Naive B cell (primary cell): ENCODE results near the gene PHF2. TPM values are rescaled to one million over a fixed set of nuclear protein-coding genes. Genes with fewer than 3 reads are reported as not detected.
A peak's percentile ranks its signal among the peaks of the same experiment; 100 is the strongest.

Source experiments
- ATAC-seq, 2 donors: fragments of 150-1000 bp; cut with Tn5 transposase; 2 replicates each; pipeline ENCODE4 v1.10.0; 2021; ENCODE audit warnings: low read depth in 2 of 2, mild to moderate bottlenecking in 2 of 2, moderate library complexity in 2 of 2
- DNase-seq: peaks from one replicate; pipeline ENCODE4 v3.0.0; 2022
- H3K27ac Mint-ChIP-seq, 6 donors: one replicate each; pipeline ENCODE4 v1.8.0; 2020 to 2022; ENCODE audit warnings: mild to moderate bottlenecking in 6 of 6, mixed read lengths in 6 of 6, moderate library complexity in 5 of 6, inconsistent platforms in 2 of 6
- H3K27me3 Mint-ChIP-seq, 3 donors: one replicate each; pipeline ENCODE4 v1.8.0; 2021 to 2022; ENCODE audit warnings: mixed read lengths in 3 of 3, mild to moderate bottlenecking in 1 of 3
- H3K36me3 Mint-ChIP-seq, 2 donors: one replicate each; pipeline ENCODE4 v1.8.0; 2020 to 2022; ENCODE audit warnings: mixed read lengths in 2 of 2, inconsistent platforms in 1 of 2, mild to moderate bottlenecking in 1 of 2
- H3K4me1 Mint-ChIP-seq, 3 donors: one replicate each; pipeline ENCODE4 v1.8.0; 2020 to 2022; ENCODE audit warnings: mixed read lengths in 3 of 3, inconsistent platforms in 1 of 3, mild to moderate bottlenecking in 1 of 3, moderate library complexity in 1 of 3
- H3K4me3 Mint-ChIP-seq, 8 donors: one replicate each; pipeline ENCODE4 v1.8.0; 2020 to 2022; ENCODE audit warnings: mild to moderate bottlenecking in 8 of 8, mixed read lengths in 8 of 8, moderate library complexity in 8 of 8, inconsistent platforms in 2 of 8
- H3K9me3 Mint-ChIP-seq, 7 donors: one replicate each; pipeline ENCODE4 v1.8.0; 2020 to 2022; ENCODE audit warnings: mixed read lengths in 7 of 7, mild to moderate bottlenecking in 5 of 7, inconsistent platforms in 2 of 7, moderate library complexity in 1 of 7
- polyA plus RNA-seq, 6 donors: library from polyadenylated mRNA; unstranded; fragments of 300-500 nt; fragmentation: Illumina TruSeq; gene quantifications; one replicate each; pipeline ENCODE4 v1.2.3, GENCODE V29; 2021; ENCODE audit warnings: low read depth in 6 of 6

PHF2 gene
- polyA plus RNA-seq, 6 donors from 2014 or later = 0.04 to 1.7 (median 1.1) TPM

DNA sequence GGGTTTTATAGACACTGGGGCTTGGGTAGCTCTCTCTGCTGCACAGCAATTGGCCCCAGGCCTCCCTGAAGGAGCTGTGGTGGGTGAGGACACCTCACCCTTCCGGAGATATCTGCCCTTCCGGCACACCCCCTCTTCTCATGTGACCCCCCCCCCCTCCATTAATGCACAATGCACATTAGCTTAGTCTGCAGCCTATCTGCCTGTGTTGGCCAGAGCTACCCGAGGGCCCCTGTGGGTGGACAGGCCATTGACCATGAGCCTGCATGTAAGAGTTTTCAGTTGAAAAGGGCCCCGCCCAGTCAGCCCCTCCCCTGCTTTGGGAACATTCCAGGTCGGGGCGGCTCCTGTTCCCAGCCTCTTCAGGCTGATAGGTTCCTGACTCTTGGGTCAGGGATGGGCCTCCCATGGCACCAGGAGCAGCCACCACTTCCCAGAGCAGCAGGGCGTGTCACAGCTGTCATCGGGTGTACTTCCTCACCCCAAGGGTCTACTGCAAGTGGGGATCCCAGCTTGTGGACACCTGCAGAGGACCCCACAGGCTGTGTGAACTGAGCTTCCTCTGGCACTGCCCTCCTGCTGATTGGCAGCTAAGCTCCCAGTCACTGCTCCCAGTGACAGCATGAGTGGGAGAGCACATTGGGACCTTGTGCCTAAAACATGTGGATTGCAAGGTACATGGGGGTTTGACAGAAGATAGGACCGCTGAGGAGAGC lies 17.8 kb downstream of the PHF2 start:
- H3K27ac Mint-ChIP-seq = peak overlapping the region in 1 of 6 donors; percentile 10
- H3K4me1 Mint-ChIP-seq = peaks cover 49 to 59% (median 58%) of the 10 kb centered on the region in 3 donors
- no peaks in the 10 kb centered on the region for H3K9me3 Mint-ChIP-seq
- H3K4me3 Mint-ChIP-seq = peak overlapping the region in 1 of 8 donors; percentile 71
- H3K27me3 Mint-ChIP-seq = no peaks in the 10 kb centered on the region
- ATAC-seq = no peak
- no peaks in the 10 kb centered on the region for H3K36me3 Mint-ChIP-seq
- DNase-seq = no peak

- no peaks in the 10 kb centered on the region for H3K27me3 Mint-ChIP-seq
- no peak for DNase-seq
- ATAC-seq = no peak
- H3K9me3 Mint-ChIP-seq = no peaks in the 10 kb centered on the region
- H3K36me3 Mint-ChIP-seq = no peaks in the 10 kb centered on the region
- H3K4me3 Mint-ChIP-seq = no peak overlapping the region
- H3K27ac Mint-ChIP-seq = peak overlapping the region in 1 of 6 donors; percentile 55
- H3K4me1 Mint-ChIP-seq = peaks cover 53 to 62% (median 58%) of the 10 kb centered on the region in 3 donors
Observed at GRCh38 chr9:93595461-93595860, 19.1 kb downstream of the PHF2 start.

DNA sequence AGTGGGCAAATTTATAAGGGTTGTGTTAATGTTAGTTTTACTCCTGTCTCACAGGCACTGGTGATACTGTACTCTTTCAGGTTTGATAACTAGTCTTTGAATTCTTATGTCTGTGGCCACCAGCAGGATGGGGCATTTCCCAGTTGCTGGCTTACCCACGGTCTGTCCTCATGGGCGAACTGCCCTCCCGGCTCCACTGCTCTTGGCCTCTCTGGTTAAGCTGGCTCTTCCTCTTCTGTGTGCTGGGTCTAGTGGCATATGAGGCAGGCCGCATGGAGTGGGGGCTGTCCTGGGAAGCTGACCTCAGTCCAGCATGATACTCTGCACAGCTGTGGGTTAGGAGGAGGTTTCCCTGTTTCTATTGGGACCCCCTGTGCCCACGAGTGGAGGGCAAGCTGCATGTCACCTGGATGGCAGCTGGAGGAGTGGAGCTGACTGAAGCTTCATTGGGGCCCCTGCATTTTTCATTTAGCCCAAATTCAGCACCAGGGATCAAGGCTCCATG lies 19.5 kb downstream of the PHF2 start:
- peak overlapping the region in 1 of 6 donors; percentile 55 for H3K27ac Mint-ChIP-seq

DNA sequence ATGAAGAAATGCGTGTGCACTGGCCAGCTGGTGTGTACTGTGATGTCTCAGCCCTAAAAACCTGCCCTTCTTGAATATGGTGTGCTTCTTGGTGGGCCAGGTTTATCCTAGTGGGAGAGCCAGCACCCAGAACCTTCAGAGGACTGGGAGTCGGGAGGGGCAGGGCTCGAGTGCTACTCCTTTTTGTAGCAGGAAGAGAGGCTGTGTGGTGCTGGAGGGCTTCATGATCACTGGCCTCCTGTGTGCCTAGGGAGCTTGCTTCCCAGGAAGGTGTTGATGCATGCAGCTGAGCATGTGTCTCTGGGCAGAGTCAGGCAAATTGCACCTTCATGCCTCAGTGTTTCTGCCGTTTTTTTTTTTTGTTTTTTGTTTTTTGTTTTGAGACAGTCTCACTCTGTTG lies 20.0 kb downstream of the PHF2 start:
- H3K27ac Mint-ChIP-seq = peak overlapping the region in 1 of 6 donors; percentile 55
- no peaks in the 10 kb centered on the region for H3K9me3 Mint-ChIP-seq
- DNase-seq (no peak), ATAC-seq (peak; percentile 33 to 67)
- no peaks in the 10 kb centered on the region for H3K27me3 Mint-ChIP-seq
- peaks cover 58 to 67% (median 58%) of the 10 kb centered on the region in 3 donors for H3K4me1 Mint-ChIP-seq
- no peak overlapping the region for H3K4me3 Mint-ChIP-seq
- no peaks in the 10 kb centered on the region for H3K36me3 Mint-ChIP-seq

More for the DNA sequence above, 19.5 kb downstream of the PHF2 start:
- Mint-ChIP-seq H3K27me3 (no peaks in the 10 kb centered on the region), H3K9me3 (no peaks in the 10 kb centered on the region), H3K4me3 (peak overlapping the region in 1 of 8 donors; percentile 41), H3K36me3 (no peaks in the 10 kb centered on the region), H3K4me1 (peaks cover 57 to 62% (median 58%) of the 10 kb centered on the region in 3 donors)
- ATAC-seq = no peak
- DNase-seq = no peak

DNA sequence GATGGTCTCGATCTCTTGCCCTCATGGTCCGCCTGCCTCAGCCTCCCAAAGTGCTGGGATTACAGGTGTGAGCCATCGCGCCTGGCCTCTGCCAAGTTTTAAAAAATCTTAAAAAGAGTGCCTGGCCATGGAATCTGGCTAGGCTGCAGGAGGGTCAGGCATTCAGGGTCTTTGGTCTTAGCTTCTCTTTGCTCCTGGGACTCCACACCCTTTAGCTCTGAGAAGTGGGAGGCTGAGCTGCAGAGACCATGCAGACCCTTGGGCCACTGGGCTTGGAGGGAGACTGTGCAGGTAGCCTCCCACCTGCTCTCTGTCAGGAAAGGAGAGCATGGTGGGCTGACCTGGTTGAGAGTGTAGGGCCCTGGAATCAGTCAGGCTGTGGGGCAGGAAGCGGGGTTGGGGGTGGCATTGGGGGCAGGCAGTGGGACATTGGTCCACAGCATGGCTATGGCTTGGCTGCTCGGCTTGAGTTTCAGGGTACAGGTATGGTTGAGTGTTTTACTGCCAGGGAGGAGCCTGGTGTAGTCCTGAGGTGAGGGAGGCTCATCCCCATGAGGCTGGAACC lies 20.8 kb downstream of the PHF2 start:
- Mint-ChIP-seq H3K4me1 (peaks cover 63 to 68% (median 63%) of the 10 kb centered on the region in 3 donors), H3K9me3 (no peaks in the 10 kb centered on the region), H3K27me3 (no peaks in the 10 kb centered on the region), H3K4me3 (peak overlapping the region in 2 of 8 donors; percentile 47 to 54), H3K36me3 (no peaks in the 10 kb centered on the region), H3K27ac (peak overlapping the region in 2 of 6 donors; percentile 72 to 75)
- ATAC-seq (no peak), DNase-seq (no peak)

GRCh38 chr9:93597871-93598646 lies 21.7 kb downstream of the PHF2 start:
- Mint-ChIP-seq H3K36me3 (no peaks in the 10 kb centered on the region), H3K4me3 (peak overlapping the region in 1 of 8 donors; percentile 35), H3K9me3 (no peaks in the 10 kb centered on the region), H3K4me1 (peaks cover 61 to 66% (median 63%) of the 10 kb centered on the region in 3 donors), H3K27ac (peak overlapping the region in 2 of 6 donors; percentile 16 to 72), H3K27me3 (no peaks in the 10 kb centered on the region)
- ATAC-seq = no peak
- no peak for DNase-seq

GRCh38 chr9:93598647-93599241 lies 22.4 kb downstream of the PHF2 start:
- peak overlapping the region in 4 of 8 donors; percentile 15 to 72 (median 39) for H3K4me3 Mint-ChIP-seq
- DNase-seq (no peak), ATAC-seq (no peak)
- H3K4me1 Mint-ChIP-seq = peaks cover 57 to 70% (median 65%) of the 10 kb centered on the region in 3 donors
- H3K27me3 Mint-ChIP-seq = no peaks in the 10 kb centered on the region
- H3K9me3 Mint-ChIP-seq = no peaks in the 10 kb centered on the region
- peak overlapping the region in 4 of 6 donors; percentile 11 to 84 (median 43) for H3K27ac Mint-ChIP-seq
- no peaks in the 10 kb centered on the region for H3K36me3 Mint-ChIP-seq

- DNase-seq (no peak), ATAC-seq (no peak)
- H3K36me3 Mint-ChIP-seq = no peaks in the 10 kb centered on the region
- H3K27ac Mint-ChIP-seq = peak overlapping the region in 4 of 6 donors; percentile 26 to 81 (median 68)
- H3K4me1 Mint-ChIP-seq = peaks cover 51 to 71% (median 71%) of the 10 kb centered on the region in 3 donors
- peak overlapping the region in 5 of 8 donors; percentile 5 to 61 (median 47) for H3K4me3 Mint-ChIP-seq
- H3K27me3 Mint-ChIP-seq = no peaks in the 10 kb centered on the region
- peaks cover 0 to 3% (median 0%) of the 10 kb centered on the region in 7 donors for H3K9me3 Mint-ChIP-seq
Observed at GRCh38 chr9:93599571-93600403, 23.4 kb downstream of the PHF2 start.

DNA sequence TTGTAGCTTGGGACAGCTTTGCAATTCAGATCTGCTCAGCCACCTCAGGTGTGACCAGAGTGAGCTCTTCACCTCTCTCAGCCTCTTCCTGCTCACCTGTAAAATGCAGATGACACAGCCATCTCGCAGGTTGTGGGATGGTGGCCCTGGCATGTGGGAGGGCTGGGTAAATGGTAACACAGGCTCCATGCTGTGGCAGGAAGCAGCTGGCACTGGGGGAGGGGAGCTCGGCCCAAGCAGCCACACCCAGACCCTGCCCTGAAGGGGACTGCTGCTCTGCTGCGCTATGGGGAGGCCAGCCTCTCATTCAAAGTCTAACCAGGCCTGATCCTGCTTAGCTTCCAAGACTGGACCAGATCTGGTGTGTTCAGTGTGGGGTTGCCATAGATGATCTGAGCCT lies 24.1 kb downstream of the PHF2 start:
- H3K27ac Mint-ChIP-seq = peak overlapping the region in 3 of 6 donors; percentile 27 to 65 (median 27)
- DNase-seq (peak; percentile 10), ATAC-seq (peak; percentile 37 to 58)
- peak overlapping the region in 5 of 8 donors; percentile 5 to 61 (median 31) for H3K4me3 Mint-ChIP-seq
- peaks cover 4 to 5% of the 10 kb centered on the region in 2 donors for H3K36me3 Mint-ChIP-seq
- no peaks in the 10 kb centered on the region for H3K27me3 Mint-ChIP-seq
- peaks cover 0 to 6% (median 2%) of the 10 kb centered on the region in 7 donors for H3K9me3 Mint-ChIP-seq
- H3K4me1 Mint-ChIP-seq = peaks cover 56 to 72% (median 70%) of the 10 kb centered on the region in 3 donors

GRCh38 chr9:93601063-93601462 lies 24.7 kb downstream of the PHF2 start:
- DNase-seq (no peak), ATAC-seq (no peak)
- peak overlapping the region in 6 of 8 donors; percentile 6 to 63 (median 28) for H3K4me3 Mint-ChIP-seq
- peaks cover 53 to 70% (median 64%) of the 10 kb centered on the region in 3 donors for H3K4me1 Mint-ChIP-seq
- H3K9me3 Mint-ChIP-seq = peaks cover 0 to 6% (median 4%) of the 10 kb centered on the region in 7 donors
- peak overlapping the region in 3 of 6 donors; percentile 27 to 39 (median 36) for H3K27ac Mint-ChIP-seq
- H3K27me3 Mint-ChIP-seq = no peaks in the 10 kb centered on the region
- H3K36me3 Mint-ChIP-seq = peaks cover 6 to 9% of the 10 kb centered on the region in 2 donors

DNA sequence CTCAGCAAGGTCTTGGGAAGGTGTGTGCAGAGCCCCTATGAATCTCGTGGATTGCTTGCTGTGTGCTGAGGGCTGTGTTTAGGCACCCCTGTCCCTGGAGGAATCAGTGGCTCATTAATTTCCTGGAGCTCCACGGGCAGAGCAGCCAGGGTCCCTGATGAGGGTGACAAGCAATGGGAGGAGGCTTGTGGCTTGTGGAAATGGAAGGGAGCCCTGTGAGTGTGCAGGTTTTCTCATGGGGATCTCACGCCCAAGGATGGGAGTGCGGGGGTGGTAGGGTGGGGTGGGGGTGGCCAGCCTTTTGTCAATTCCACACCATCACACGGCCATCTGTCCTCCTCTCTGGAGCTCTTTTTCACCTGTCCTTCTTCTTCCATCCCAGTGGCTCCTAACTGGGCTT lies 25.3 kb downstream of the PHF2 start:
- Mint-ChIP-seq H3K27me3 (no peaks in the 10 kb centered on the region), H3K4me1 (peaks cover 50 to 70% (median 60%) of the 10 kb centered on the region in 3 donors), H3K27ac (peak overlapping the region in 2 of 6 donors; percentile 46 to 59), H3K36me3 (peaks cover 11 to 15% of the 10 kb centered on the region in 2 donors), H3K4me3 (peak overlapping the region in 2 of 8 donors; percentile 35 to 65), H3K9me3 (peaks cover 0 to 9% (median 9%) of the 10 kb centered on the region in 7 donors)
- no peak for ATAC-seq
- no peak for DNase-seq

- no peaks in the 10 kb centered on the region for H3K27me3 Mint-ChIP-seq
- no peak overlapping the region for H3K4me3 Mint-ChIP-seq
- peaks cover 11 to 23% of the 10 kb centered on the region in 2 donors for H3K36me3 Mint-ChIP-seq
- peaks cover 0 to 18% (median 12%) of the 10 kb centered on the region in 7 donors for H3K9me3 Mint-ChIP-seq
- ATAC-seq = no peak
- H3K4me1 Mint-ChIP-seq = peaks cover 48 to 64% (median 55%) of the 10 kb centered on the region in 3 donors
- H3K27ac Mint-ChIP-seq = peak overlapping the region in 1 of 6 donors; percentile 64
- no peak for DNase-seq
Observed at GRCh38 chr9:93603011-93603410, 26.6 kb downstream of the PHF2 start.
